Lower lobe of right lung (tissue), 2 donors: ENCODE data around the gene EDNRA. TPM values are rescaled to one million over a fixed set of nuclear protein-coding genes. Genes with fewer than 3 reads are reported as not detected.

Experiments used
- ATAC-seq, 2 donors: fragments of 200-7000 bp; cut with Tn5 transposase; one replicate each; pipeline ENCODE4 v1.9.1; 2020 to 2022; ENCODE audit warnings: mild to moderate bottlenecking in 2 of 2, moderate library complexity in 2 of 2
- DNase-seq: peaks from one replicate; pipeline ENCODE4 v3.0.0-alpha.2; 2020
- H3K27ac ChIP-seq: fragments of 200-600 bp; one replicate; pipeline ENCODE4 v1.8.0; 2022
- H3K27me3 ChIP-seq: fragments of 200-600 bp; one replicate; pipeline ENCODE4 v1.8.0; 2022; ENCODE audit warnings: low read depth
- H3K36me3 ChIP-seq: fragments of 200-600 bp; one replicate; pipeline ENCODE4 v1.8.0; 2022; ENCODE audit warnings: mild to moderate bottlenecking
- H3K4me1 ChIP-seq: fragments of 200-600 bp; one replicate; pipeline ENCODE4 v1.8.0; 2022
- H3K4me3 ChIP-seq: fragments of 200-600 bp; one replicate; pipeline ENCODE4 v1.8.0; 2022; ENCODE audit warnings: mild to moderate bottlenecking
- H3K9me3 ChIP-seq: fragments of 200-600 bp; one replicate; pipeline ENCODE4 v1.8.0; 2022
- CTCF ChIP-seq: fragments of 200-600 bp; IDR thresholded peaks from one replicate; pipeline ENCODE4 v1.8.0; 2022; ENCODE audit warnings: antibody characterized with exemption, mild to moderate bottlenecking
- intact Hi-C: fragments of 100-400 bp; cut with DNase I; formaldehyde crosslinking; loops from one replicate; pipeline ENCODE4 v1.11.0; 2022
- total RNA-seq: library from RNA; stranded (reverse); fragmentation: NEBNext Ultra II Directional; extraction: Animal tissue kit (Norgen Biotek cat#: 25700); gene quantifications from one replicate; pipeline ENCODE4 v1.2.1, GENCODE V29; 2021
- donor health status: DM: no; HTN: yes; CAD: no; lungs with severe emphysema.

The EDNRA gene
- total RNA-seq, 1 donor from 2014 or later: 25.7 TPM

GRCh38 chr4:147496500-147496899 is 15.6 kb downstream of the EDNRA start:
- Histone ChIP-seq H3K27ac (no peak overlapping the region), H3K27me3 (no peaks in the 10 kb centered on the region), H3K4me1 (peaks cover 6% of the 10 kb centered on the region), H3K36me3 (no peaks in the 10 kb centered on the region), H3K9me3 (no peaks in the 10 kb centered on the region), H3K4me3 (no peak overlapping the region)
- ATAC-seq (no peak), DNase-seq (no peak)
- intact Hi-C loops: no loop called here
- no peak for TF ChIP-seq CTCF

- H3K4me3 ChIP-seq: no peak overlapping the region
- intact Hi-C loops: no loop called here
- H3K36me3 ChIP-seq: no peaks in the 10 kb centered on the region
- H3K27me3 ChIP-seq: no peaks in the 10 kb centered on the region
- no peak for DNase-seq
- H3K9me3 ChIP-seq: no peaks in the 10 kb centered on the region
- no peak for TF ChIP-seq CTCF
- ATAC-seq: no peak
- no peak overlapping the region for H3K27ac ChIP-seq
- no peaks in the 10 kb centered on the region for H3K4me1 ChIP-seq
These were observed 17.2 kb downstream of the EDNRA start for GRCh38 chr4:147498031-147498660.

- Histone ChIP-seq H3K36me3 (no peaks in the 10 kb centered on the region), H3K4me3 (no peak overlapping the region), H3K27ac (no peak overlapping the region), H3K4me1 (no peaks in the 10 kb centered on the region), H3K9me3 (no peaks in the 10 kb centered on the region), H3K27me3 (no peaks in the 10 kb centered on the region)
- intact Hi-C loops: no loop called here
- ATAC-seq (no peak), DNase-seq (no peak)
- no peak for TF ChIP-seq CTCF
These were observed 27.4 kb downstream of the EDNRA start for GRCh38 chr4:147508346-147508745.

- TF ChIP-seq CTCF: no peak
- Histone ChIP-seq H3K4me1 (no peaks in the 10 kb centered on the region), H3K27ac (no peak overlapping the region), H3K4me3 (no peak overlapping the region), H3K36me3 (no peaks in the 10 kb centered on the region), H3K9me3 (no peaks in the 10 kb centered on the region), H3K27me3 (no peaks in the 10 kb centered on the region)
- intact Hi-C loops: no loop called here
- DNase-seq: no peak
- no peak for ATAC-seq
These were observed 28.5 kb downstream of the EDNRA start for GRCh38 chr4:147509386-147509785.

- ATAC-seq (no peak), DNase-seq (no peak)
- TF ChIP-seq CTCF: no peak
- Histone ChIP-seq H3K27ac (no peak overlapping the region), H3K36me3 (no peaks in the 10 kb centered on the region), H3K9me3 (no peaks in the 10 kb centered on the region), H3K4me3 (no peak overlapping the region), H3K4me1 (no peaks in the 10 kb centered on the region), H3K27me3 (no peaks in the 10 kb centered on the region)
- intact Hi-C loops: no loop called here
These were observed 30.2 kb downstream of the EDNRA start for GRCh38 chr4:147510962-147511668.
